ENCODE measurements around the gene SUPT4H1.

GRCh38 chr17:58385359-58385899 lies 33.4 kb upstream of the SUPT4H1 start:
- TF ChIP-seq, protein P1, sequence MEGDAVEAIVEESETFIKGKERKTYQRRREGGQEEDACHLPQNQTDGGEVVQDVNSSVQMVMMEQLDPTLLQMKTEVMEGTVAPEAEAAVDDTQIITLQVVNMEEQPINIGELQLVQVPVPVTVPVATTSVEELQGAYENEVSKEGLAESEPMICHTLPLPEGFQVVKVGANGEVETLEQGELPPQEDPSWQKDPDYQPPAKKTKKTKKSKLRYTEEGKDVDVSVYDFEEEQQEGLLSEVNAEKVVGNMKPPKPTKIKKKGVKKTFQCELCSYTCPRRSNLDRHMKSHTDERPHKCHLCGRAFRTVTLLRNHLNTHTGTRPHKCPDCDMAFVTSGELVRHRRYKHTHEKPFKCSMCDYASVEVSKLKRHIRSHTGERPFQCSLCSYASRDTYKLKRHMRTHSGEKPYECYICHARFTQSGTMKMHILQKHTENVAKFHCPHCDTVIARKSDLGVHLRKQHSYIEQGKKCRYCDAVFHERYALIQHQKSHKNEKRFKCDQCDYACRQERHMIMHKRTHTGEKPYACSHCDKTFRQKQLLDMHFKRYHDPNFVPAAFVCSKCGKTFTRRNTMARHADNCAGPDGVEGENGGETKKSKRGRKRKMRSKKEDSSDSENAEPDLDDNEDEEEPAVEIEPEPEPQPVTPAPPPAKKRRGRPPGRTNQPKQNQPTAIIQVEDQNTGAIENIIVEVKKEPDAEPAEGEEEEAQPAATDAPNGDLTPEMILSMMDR (IDR thresholded peaks at IDR 0.05) = no peak
- no peak for TF ChIP-seq POLR2A (IDR thresholded peaks at IDR 0.05)
